GM23338 (cell line): ENCODE measurements around the gene DNAJC12. TPM values are rescaled to one million over a fixed set of nuclear protein-coding genes. Genes with fewer than 3 reads are reported as not detected.

ENCODE experiments used
- ATAC-seq: fragments of 200-7000 bp; cut with Tn5 transposase; 3 replicates; pipeline ENCODE4 v1.9.1; 2020
- DNase-seq: peaks from one replicate; pipeline ENCODE4 v3.0.0-alpha.2; 2015; ENCODE audit warnings: low spot score
- H2AFZ ChIP-seq: fragments of 200-600 bp; sonication (generic); 2 replicates; pipeline ENCODE4 v1.8.0; 2016; ENCODE audit warnings: antibody characterized with exemption, mild to moderate bottlenecking, moderate library complexity
- H3F3A ChIP-seq: fragments of 200-600 bp; sonication (generic); replicated peaks from 2 replicates; pipeline ENCODE4 v1.8.0; 2017; ENCODE audit warnings: antibody characterized with exemption, mixed run types, low read depth
- H3K27ac ChIP-seq: fragments of 200-600 bp; sonication (generic); 2 replicates; pipeline ENCODE4 v1.6.1; 2016; ENCODE audit warnings: low read depth
- H3K27me3 ChIP-seq: fragments of 200-600 bp; sonication (generic); 2 replicates; pipeline ENCODE4 v1.8.0; 2016; ENCODE audit warnings: mild to moderate bottlenecking, mixed run types, moderate library complexity; ENCODE audit not compliant: insufficient read depth
- H3K36me3 ChIP-seq: fragments of 200-600 bp; sonication (generic); 2 replicates; pipeline ENCODE4 v1.8.0; 2016; ENCODE audit warnings: mild to moderate bottlenecking; ENCODE audit not compliant: insufficient read depth
- H3K4me1 ChIP-seq: fragments of 200-600 bp; sonication (generic); 2 replicates; pipeline ENCODE4 v1.8.0; 2016; ENCODE audit warnings: mild to moderate bottlenecking, moderate library complexity; ENCODE audit not compliant: insufficient read depth
- H3K4me2 ChIP-seq: fragments of 200-600 bp; sonication (generic); 2 replicates; pipeline ENCODE4 v1.7.1; 2017; ENCODE audit warnings: mixed run types
- H3K4me3 ChIP-seq: fragments of 200-600 bp; sonication (generic); 2 replicates; pipeline ENCODE4 v1.6.1; 2016; ENCODE audit warnings: mixed run types
- H3K79me2 ChIP-seq: fragments of 200-600 bp; sonication (generic); replicated peaks from 2 replicates; pipeline ENCODE4 v1.8.0; 2017; ENCODE audit warnings: mild to moderate bottlenecking; ENCODE audit not compliant: insufficient read depth
- H3K9me2 ChIP-seq: fragments of 200-600 bp; sonication (generic); 2 replicates; pipeline ENCODE4 v1.8.0; 2017; ENCODE audit not compliant: insufficient read depth
- H4K20me1 ChIP-seq: fragments of 200-600 bp; sonication (generic); replicated peaks from 2 replicates; pipeline ENCODE4 v1.8.0; 2017; ENCODE audit warnings: mild to moderate bottlenecking; ENCODE audit not compliant: insufficient read depth
- H3K27ac Mint-ChIP-seq: 2 replicates; pipeline ENCODE4 v1.8.0; 2020; ENCODE audit warnings: inconsistent platforms, mild to moderate bottlenecking, moderate library complexity, mixed read lengths
- H3K27me3 Mint-ChIP-seq: 3 replicates; pipeline ENCODE4 v1.8.0; 2022; ENCODE audit warnings: low read depth, mild to moderate bottlenecking, moderate library complexity, mixed read lengths, inconsistent platforms; ENCODE audit not compliant: insufficient read depth, poor library complexity
- H3K36me3 Mint-ChIP-seq: 3 replicates; pipeline ENCODE4 v1.8.0; 2021; ENCODE audit warnings: low read depth, mild to moderate bottlenecking, inconsistent platforms, moderate library complexity, mixed read lengths
- H3K4me1 Mint-ChIP-seq: 3 replicates; pipeline ENCODE4 v1.8.0; 2020; ENCODE audit warnings: mild to moderate bottlenecking, inconsistent platforms, mixed read lengths
- H3K4me3 Mint-ChIP-seq: 3 replicates; pipeline ENCODE4 v1.8.0; 2021; ENCODE audit warnings: moderate library complexity, mild to moderate bottlenecking, inconsistent platforms, mixed read lengths
- H3K9me3 Mint-ChIP-seq: 3 replicates; pipeline ENCODE4 v1.8.0; 2020; ENCODE audit warnings: moderate library complexity, mild to moderate bottlenecking, inconsistent platforms, mixed read lengths
- NANOG ChIP-seq: IDR thresholded peaks from 2 replicates; pipeline ENCODE4 v1.6.1; 2016; ENCODE audit warnings: antibody characterized with exemption, borderline replicate concordance
- ZNF331 ChIP-seq: fragments of 250-450 bp; sonication (Bioruptor Pico); IDR thresholded peaks from 2 replicates; pipeline ENCODE4 v1.5.0; 2020; ENCODE audit warnings: low read depth, mild to moderate bottlenecking, moderate library complexity
- polyA plus RNA-seq: library from polyadenylated mRNA; unstranded; fragments of >200 nt; fragmentation: Nextera tagmentation; extraction: Ambion mirVana; gene quantifications from 2 replicates; pipeline ENCODE4 v1.2.1, GENCODE V29; 2016
- total RNA-seq: library from RNA; depleted of rRNA; stranded (reverse); fragments of >200 nt; shearing (Covaris generic); gene quantifications from 2 replicates; pipeline ENCODE4 v1.2.3, GENCODE V29; 2014
- TF ChIP-seq, protein P1 (sequence below): fragments of 250-450 bp; sonication (Bioruptor Pico); IDR thresholded peaks from 2 replicates; pipeline ENCODE4 v1.5.0; 2020; ENCODE audit warnings: mild to moderate bottlenecking, moderate library complexity
- TF ChIP-seq, protein P2 (sequence below): IDR thresholded peaks from 2 replicates; pipeline ENCODE4 v1.6.1; 2016; ENCODE audit warnings: antibody characterized with exemption

Gene DNAJC12
- total and polyA plus RNA-seq, 2 experiments from 2014 or later: 2.2 to 4.5 TPM

DNA sequence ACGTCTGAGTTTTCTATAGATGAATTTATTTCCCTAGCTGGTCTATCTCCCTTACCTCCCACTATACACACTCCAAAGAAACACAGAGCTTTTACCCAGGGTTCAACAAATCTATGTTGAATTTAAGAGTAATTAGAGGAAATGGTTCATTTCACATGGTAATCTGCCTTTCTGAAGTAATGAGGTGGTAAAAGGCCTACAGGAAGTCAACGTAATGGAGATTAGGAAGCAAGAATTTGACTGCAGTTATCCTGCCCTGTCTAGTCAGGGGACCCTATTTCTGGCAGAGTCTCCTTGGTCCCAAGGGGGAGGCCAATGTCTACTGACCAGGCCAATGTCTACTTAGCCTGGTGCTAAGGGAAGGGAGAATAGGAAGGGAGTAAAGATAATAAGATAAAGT is 25.1 kb upstream of the DNAJC12 start (continued):
- TF ChIP-seq, protein P1, sequence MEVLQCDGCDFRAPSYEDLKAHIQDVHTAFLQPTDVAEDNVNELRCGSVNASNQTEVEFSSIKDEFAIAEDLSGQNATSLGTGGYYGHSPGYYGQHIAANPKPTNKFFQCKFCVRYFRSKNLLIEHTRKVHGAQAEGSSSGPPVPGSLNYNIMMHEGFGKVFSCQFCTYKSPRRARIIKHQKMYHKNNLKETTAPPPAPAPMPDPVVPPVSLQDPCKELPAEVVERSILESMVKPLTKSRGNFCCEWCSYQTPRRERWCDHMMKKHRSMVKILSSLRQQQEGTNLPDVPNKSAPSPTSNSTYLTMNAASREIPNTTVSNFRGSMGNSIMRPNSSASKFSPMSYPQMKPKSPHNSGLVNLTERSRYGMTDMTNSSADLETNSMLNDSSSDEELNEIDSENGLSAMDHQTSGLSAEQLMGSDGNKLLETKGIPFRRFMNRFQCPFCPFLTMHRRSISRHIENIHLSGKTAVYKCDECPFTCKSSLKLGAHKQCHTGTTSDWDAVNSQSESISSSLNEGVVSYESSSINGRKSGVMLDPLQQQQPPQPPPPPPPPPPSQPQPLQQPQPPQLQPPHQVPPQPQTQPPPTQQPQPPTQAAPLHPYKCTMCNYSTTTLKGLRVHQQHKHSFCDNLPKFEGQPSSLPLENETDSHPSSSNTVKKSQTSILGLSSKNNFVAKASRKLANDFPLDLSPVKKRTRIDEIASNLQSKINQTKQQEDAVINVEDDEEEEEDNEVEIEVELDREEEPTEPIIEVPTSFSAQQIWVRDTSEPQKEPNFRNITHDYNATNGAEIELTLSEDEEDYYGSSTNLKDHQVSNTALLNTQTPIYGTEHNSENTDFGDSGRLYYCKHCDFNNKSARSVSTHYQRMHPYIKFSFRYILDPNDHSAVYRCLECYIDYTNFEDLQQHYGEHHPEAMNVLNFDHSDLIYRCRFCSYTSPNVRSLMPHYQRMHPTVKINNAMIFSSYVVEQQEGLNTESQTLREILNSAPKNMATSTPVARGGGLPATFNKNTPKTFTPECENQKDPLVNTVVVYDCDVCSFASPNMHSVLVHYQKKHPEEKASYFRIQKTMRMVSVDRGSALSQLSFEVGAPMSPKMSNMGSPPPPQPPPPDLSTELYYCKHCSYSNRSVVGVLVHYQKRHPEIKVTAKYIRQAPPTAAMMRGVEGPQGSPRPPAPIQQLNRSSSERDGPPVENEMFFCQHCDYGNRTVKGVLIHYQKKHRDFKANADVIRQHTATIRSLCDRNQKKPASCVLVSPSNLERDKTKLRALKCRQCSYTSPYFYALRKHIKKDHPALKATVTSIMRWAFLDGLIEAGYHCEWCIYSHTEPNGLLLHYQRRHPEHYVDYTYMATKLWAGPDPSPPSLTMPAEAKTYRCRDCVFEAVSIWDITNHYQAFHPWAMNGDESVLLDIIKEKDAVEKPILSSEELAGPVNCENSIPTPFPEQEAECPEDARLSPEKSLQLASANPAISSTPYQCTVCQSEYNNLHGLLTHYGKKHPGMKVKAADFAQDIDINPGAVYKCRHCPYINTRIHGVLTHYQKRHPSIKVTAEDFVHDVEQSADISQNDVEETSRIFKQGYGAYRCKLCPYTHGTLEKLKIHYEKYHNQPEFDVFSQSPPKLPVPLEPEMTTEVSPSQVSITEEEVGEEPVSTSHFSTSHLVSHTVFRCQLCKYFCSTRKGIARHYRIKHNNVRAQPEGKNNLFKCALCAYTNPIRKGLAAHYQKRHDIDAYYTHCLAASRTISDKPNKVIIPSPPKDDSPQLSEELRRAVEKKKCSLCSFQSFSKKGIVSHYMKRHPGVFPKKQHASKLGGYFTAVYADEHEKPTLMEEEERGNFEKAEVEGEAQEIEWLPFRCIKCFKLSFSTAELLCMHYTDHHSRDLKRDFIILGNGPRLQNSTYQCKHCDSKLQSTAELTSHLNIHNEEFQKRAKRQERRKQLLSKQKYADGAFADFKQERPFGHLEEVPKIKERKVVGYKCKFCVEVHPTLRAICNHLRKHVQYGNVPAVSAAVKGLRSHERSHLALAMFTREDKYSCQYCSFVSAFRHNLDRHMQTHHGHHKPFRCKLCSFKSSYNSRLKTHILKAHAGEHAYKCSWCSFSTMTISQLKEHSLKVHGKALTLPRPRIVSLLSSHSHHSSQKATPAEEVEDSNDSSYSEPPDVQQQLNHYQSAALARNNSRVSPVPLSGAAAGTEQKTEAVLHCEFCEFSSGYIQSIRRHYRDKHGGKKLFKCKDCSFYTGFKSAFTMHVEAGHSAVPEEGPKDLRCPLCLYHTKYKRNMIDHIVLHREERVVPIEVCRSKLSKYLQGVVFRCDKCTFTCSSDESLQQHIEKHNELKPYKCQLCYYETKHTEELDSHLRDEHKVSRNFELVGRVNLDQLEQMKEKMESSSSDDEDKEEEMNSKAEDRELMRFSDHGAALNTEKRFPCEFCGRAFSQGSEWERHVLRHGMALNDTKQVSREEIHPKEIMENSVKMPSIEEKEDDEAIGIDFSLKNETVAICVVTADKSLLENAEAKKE (CRISPR knock-in tag): no peak

DNA sequence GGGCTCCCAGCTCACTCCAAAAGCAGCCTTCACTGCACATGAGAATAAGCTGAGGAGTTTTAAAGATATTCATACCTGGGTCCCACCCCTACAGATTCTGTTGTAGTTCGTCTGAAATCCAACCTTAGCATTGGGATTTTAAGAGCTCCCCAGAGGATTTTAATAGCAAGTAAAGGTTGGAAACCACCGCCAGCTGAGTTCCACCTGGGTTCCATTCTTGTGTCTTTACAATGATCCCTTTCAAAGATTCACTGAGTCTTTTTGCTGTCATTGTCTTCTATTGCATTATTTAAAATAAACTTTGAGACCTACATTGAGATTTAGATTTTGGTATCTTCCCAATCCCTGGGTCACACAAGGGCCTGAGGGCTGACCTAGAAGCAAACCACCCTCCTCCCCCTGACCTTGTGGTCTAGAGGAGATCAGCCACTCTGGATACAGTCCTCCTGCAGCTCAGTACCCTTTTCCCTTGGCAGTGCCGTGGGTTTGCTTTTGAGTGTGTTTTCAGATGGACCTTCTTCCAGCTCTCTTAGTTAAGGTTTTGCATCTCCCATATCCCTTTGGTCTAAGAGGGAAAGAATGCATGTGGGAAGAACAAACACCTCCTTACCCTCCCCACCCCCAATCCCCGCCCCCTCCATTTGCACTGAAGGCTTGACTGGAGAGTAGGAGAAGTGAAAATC is 23.9 kb upstream of the DNAJC12 start:
- Mint-ChIP-seq H3K36me3 (no peaks in the 10 kb centered on the region), H3K4me3 (peak overlapping the region; percentile 59), H3K27me3 (peaks cover 5% of the 10 kb centered on the region), H3K27ac (peak overlapping the region; percentile 96), H3K4me1 (peaks cover 28% of the 10 kb centered on the region), H3K9me3 (no peaks in the 10 kb centered on the region)
- Histone ChIP-seq H3K9me2 (no peaks in the 10 kb centered on the region), H2AFZ (no peak overlapping the region), H3K36me3 (no peaks in the 10 kb centered on the region), H3F3A (peaks cover 30% of the 10 kb centered on the region), H4K20me1 (no peaks in the 10 kb centered on the region), H3K4me3 (peak overlapping the region; percentile 38), H3K27me3 (no peaks in the 10 kb centered on the region), H3K4me1 (peaks cover 38% of the 10 kb centered on the region), H3K4me2 (peak overlapping the region; percentile 58), H3K27ac (peak overlapping the region; percentile 93), H3K79me2 (peaks cover 19% of the 10 kb centered on the region; the same call in 1 of the 2 replicates)
- peak; percentile 79 for DNase-seq
- peak; percentile 94 for ATAC-seq
- TF ChIP-seq NANOG (peak; percentile 74; the same call in 1 of the 2 replicates), ZNF331 (no peak)
- TF ChIP-seq, protein P1 (CRISPR knock-in tag): peak; percentile 90
- TF ChIP-seq, protein P2, sequence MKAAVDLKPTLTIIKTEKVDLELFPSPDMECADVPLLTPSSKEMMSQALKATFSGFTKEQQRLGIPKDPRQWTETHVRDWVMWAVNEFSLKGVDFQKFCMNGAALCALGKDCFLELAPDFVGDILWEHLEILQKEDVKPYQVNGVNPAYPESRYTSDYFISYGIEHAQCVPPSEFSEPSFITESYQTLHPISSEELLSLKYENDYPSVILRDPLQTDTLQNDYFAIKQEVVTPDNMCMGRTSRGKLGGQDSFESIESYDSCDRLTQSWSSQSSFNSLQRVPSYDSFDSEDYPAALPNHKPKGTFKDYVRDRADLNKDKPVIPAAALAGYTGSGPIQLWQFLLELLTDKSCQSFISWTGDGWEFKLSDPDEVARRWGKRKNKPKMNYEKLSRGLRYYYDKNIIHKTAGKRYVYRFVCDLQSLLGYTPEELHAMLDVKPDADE: 0 out of 2 replicates have a peak, but pooled peaks have one; percentile 21
